Measurements from ENCODE around the gene SUPT4H1. TPM values are rescaled to one million over a fixed set of nuclear protein-coding genes. Genes with fewer than 3 reads are reported as not detected.

SUPT4H1 gene
- total RNA-seq, 1 experiment from 2014 or later = 109 TPM

DNA sequence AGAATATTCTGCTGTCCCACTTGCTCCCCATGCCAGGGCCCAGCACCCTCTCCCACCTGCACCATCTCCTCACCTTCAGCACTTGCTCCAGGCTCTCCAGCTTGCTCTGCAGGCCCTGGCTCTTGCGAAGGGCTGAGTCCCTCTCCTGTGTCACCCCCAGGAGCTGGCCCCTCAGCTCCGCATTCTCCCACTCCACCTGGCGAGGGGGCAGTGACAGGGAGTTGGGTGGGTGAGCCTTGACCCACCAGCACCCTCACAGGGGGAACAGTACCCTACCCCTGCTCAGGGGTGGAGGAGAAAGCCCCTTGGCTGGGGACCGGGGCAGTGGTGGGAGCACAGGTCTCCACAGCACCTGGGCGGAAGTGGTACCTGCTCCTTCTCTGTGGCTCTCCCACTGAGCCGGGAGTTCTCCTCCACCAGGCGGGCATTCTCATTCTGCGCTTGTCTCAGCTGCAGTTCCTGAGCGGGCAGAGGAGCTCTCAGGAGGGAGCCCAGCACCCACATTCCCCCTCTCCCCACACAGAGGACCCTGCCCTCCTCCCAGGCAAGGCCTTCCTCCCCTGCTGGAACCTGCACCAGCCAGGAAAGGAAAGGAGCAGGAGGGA is 29.3 kb downstream of the SUPT4H1 start:
- peaks cover 54% of the 10 kb centered on the region for H3K27me3 Mint-ChIP-seq (ENCODE audit: low read depth)
- no peaks in the 10 kb centered on the region for H3K9me3 Mint-ChIP-seq
- Histone ChIP-seq H4K20me1 (ENCODE audit: control insufficient read depth, insufficient read depth, insufficient read length) (no peaks in the 10 kb centered on the region), H2BK5ac (ENCODE audit: insufficient read length, low read length) (no peak overlapping the region), H3K14ac (ENCODE audit: insufficient read depth, low read length) (no peak overlapping the region), H3T11ph (ENCODE audit: low read length) (no peak overlapping the region), H2AK5ac (ENCODE audit: insufficient read length, low read length) (no peak overlapping the region), H3K23me2 (ENCODE audit: insufficient read length, low read depth, low read length, poor library complexity, severe bottlenecking) (peaks cover 15% of the 10 kb centered on the region), H4K8ac (replicated peaks; ENCODE audit: insufficient read length, low read depth, low read length) (no peak overlapping the region), H3K23ac (ENCODE audit: insufficient read length, low read depth, low read length) (no peak overlapping the region), H2BK15ac (ENCODE audit: low read depth, low read length) (no peak overlapping the region), H2BK20ac (ENCODE audit: low read depth, low read length, poor library complexity, severe bottlenecking) (no peak overlapping the region), H3K79me1 (ENCODE audit: insufficient read depth, low read depth, low read length, poor library complexity, severe bottlenecking) (no peaks in the 10 kb centered on the region), H3K27me3 (ENCODE audit: insufficient read depth, low read length) (no peaks in the 10 kb centered on the region; the same call in 1 of the 2 replicates), H3K79me2 (ENCODE audit: insufficient read depth, low read length) (no peaks in the 10 kb centered on the region), H3K27ac (ENCODE audit: insufficient read length, low read depth, low read length) (no peak overlapping the region), H4K91ac (ENCODE audit: insufficient read length, low read depth, low read length) (no peak overlapping the region), H2AFZ (ENCODE audit: low read length) (no peak overlapping the region), H3K9me3 (ENCODE audit: control insufficient read depth, low read depth, low read length) (no peaks in the 10 kb centered on the region), H3K4me1 (ENCODE audit: insufficient read depth, low read length) (no peaks in the 10 kb centered on the region; the same call in 1 of the 2 replicates), H3K18ac (ENCODE audit: insufficient read length, low read depth, low read length) (no peak overlapping the region), H3K4me2 (ENCODE audit: insufficient read depth, insufficient read length, low read length) (no peak overlapping the region), H3K9ac (ENCODE audit: extremely low read depth, insufficient read length, low read length) (no peak overlapping the region), H4K5ac (ENCODE audit: insufficient read length, low read depth, low read length) (no peak overlapping the region), H3K4ac (ENCODE audit: low read depth, low read length) (no peak overlapping the region), H3K56ac (ENCODE audit: insufficient read length, low read depth, low read length) (no peak overlapping the region), H2BK12ac (ENCODE audit: insufficient read length, low read depth, low read length) (no peak overlapping the region), H2BK120ac (ENCODE audit: low read depth, low read length, poor library complexity, severe bottlenecking) (no peak overlapping the region)
- peaks cover 18 to 24% of the 10 kb centered on the region in 2 experiments for H3K4me1 Mint-ChIP-seq
- no peak for DNase-seq
- H3K4me3 Mint-ChIP-seq = no peak overlapping the region
- peaks cover 0 to 13% (median 2%) of the 10 kb centered on the region in 3 experiments; a peak in 5 of 7 replicates for H3K36me3 Mint-ChIP-seq (ENCODE audit: insufficient read depth in 1 of 3, low read depth in 3 of 3)
- H3K27ac Mint-ChIP-seq = no peak overlapping the region
- WGBS (ENCODE audit: extremely low coverage, insufficient read length, low lambda C conversion rate) = no CpG with 5 or more reads among the region's 9 CpGs
- TF ChIP-seq, protein P1, sequence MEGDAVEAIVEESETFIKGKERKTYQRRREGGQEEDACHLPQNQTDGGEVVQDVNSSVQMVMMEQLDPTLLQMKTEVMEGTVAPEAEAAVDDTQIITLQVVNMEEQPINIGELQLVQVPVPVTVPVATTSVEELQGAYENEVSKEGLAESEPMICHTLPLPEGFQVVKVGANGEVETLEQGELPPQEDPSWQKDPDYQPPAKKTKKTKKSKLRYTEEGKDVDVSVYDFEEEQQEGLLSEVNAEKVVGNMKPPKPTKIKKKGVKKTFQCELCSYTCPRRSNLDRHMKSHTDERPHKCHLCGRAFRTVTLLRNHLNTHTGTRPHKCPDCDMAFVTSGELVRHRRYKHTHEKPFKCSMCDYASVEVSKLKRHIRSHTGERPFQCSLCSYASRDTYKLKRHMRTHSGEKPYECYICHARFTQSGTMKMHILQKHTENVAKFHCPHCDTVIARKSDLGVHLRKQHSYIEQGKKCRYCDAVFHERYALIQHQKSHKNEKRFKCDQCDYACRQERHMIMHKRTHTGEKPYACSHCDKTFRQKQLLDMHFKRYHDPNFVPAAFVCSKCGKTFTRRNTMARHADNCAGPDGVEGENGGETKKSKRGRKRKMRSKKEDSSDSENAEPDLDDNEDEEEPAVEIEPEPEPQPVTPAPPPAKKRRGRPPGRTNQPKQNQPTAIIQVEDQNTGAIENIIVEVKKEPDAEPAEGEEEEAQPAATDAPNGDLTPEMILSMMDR (conservative IDR thresholded peaks at IDR 0.05) = no peak

All from H9 (cell line).